RPMI8226 (cell line): ENCODE measurements around the gene TNFAIP2.
A peak's percentile ranks its signal among the peaks of the same experiment; 100 is the strongest.
"Not testable (repeated sequence)": the region's sequence is repeated elsewhere in the genome, so short reads cannot be mapped to it uniquely, and the experiment has no call there.

Source experiments
- DNase-seq: peaks from one replicate; pipeline ENCODE4 v3.0.0-alpha.2; 2015

Gene TNFAIP2

GRCh38 chr14:103156651-103157378, 33.6 kb downstream of the TNFAIP2 start:
- no peak for DNase-seq

GRCh38 chr14:103157969-103158368, 34.7 kb downstream of the TNFAIP2 start:
- no peak for DNase-seq

- no peak for DNase-seq
Measured at GRCh38 chr14:103158688-103159087, 35.4 kb downstream of the TNFAIP2 start.

- no peak for DNase-seq
Measured at GRCh38 chr14:103160321-103161053, 37.2 kb downstream of the TNFAIP2 start.

GRCh38 chr14:103161054-103161397, 37.8 kb downstream of the TNFAIP2 start:
- no peak for DNase-seq

GRCh38 chr14:103163199-103163598, 39.9 kb downstream of the TNFAIP2 start:
- no peak for DNase-seq

GRCh38 chr14:103164006-103164405, 40.7 kb downstream of the TNFAIP2 start:
- DNase-seq: no peak

- DNase-seq: no peak
Measured at GRCh38 chr14:103164779-103165178, 41.5 kb downstream of the TNFAIP2 start.

GRCh38 chr14:103165323-103165722, 42.1 kb downstream of the TNFAIP2 start:
- no peak for DNase-seq

GRCh38 chr14:103169954-103170353, 46.7 kb downstream of the TNFAIP2 start:
- DNase-seq: no peak

GRCh38 chr14:103171206-103171605, 47.9 kb downstream of the TNFAIP2 start:
- DNase-seq: not testable (repeated sequence)

GRCh38 chr14:103172921-103173320, 49.7 kb downstream of the TNFAIP2 start:
- no peak for DNase-seq

GRCh38 chr14:103173887-103174286, 50.6 kb downstream of the TNFAIP2 start:
- not testable (repeated sequence) for DNase-seq

- not testable (repeated sequence) for DNase-seq
Measured at GRCh38 chr14:103176176-103176575, 52.9 kb downstream of the TNFAIP2 start.

GRCh38 chr14:103177376-103177775, 54.1 kb downstream of the TNFAIP2 start:
- DNase-seq: no peak

GRCh38 chr14:103178521-103178920, 55.3 kb downstream of the TNFAIP2 start:
- no peak for DNase-seq

- DNase-seq: no peak
Measured at GRCh38 chr14:103179094-103179493, 55.8 kb downstream of the TNFAIP2 start.

GRCh38 chr14:103180331-103180730, 57.1 kb downstream of the TNFAIP2 start:
- DNase-seq: no peak

GRCh38 chr14:103184046-103184445, 60.8 kb downstream of the TNFAIP2 start:
- no peak for DNase-seq

GRCh38 chr14:103185051-103186029, 62.1 kb downstream of the TNFAIP2 start:
- peak; percentile 52 for DNase-seq

GRCh38 chr14:103186241-103186822, 63.1 kb downstream of the TNFAIP2 start:
- DNase-seq: peak; percentile 75
